ENCODE data around the gene AUP1. TPM values are rescaled to one million over a fixed set of nuclear protein-coding genes. Genes with fewer than 3 reads are reported as not detected.

The AUP1 gene
- total and polyA plus RNA-seq, 9 of the 15 experiments (the other 6 are each of a cell fraction or from before 2014, with no cell fraction given) = 70.7 to 245 (median 165) TPM

DNA sequence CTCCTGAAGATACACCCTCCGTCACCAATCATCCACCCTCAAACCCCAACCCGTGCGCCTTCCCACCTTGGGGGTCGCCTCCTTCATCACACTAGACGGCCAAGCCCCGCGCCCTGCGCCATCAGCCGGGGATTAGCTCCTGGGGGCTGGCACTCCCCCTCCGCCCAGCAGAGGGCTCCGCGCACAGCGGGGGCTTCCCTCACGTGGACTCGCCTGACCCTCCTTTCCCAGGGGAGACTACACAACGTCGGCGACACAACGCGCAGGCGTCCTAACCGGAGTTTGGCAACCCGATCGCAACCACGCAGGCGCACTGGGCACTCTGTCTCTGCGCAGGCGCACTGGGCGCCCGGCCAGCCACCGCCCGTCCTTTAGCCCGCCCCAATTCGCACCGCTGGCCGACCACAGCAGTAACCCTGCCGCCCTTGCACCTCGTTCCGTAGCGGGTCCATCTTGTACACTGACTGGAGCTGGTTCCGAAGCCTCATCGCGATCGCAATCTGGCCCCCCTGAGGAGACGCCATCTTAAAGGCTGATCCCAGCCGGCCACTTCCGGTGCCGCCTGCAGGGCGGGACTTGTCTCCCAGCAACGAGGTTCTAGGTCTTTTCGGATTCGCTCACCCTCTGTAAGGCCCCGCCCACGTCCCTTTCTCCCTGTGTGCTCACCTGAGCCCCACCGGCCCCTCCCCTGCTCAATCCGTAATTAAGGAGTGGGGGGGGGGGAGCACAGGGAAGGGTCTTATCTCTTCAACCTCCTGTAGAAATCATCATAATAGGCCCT lies 22.2 kb downstream of the AUP1 start, which contains the start of gene PCGF1 (continued):
- TF ChIP-seq, protein P1, sequence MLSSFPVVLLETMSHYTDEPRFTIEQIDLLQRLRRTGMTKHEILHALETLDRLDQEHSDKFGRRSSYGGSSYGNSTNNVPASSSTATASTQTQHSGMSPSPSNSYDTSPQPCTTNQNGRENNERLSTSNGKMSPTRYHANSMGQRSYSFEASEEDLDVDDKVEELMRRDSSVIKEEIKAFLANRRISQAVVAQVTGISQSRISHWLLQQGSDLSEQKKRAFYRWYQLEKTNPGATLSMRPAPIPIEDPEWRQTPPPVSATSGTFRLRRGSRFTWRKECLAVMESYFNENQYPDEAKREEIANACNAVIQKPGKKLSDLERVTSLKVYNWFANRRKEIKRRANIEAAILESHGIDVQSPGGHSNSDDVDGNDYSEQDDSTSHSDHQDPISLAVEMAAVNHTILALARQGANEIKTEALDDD (IDR thresholded peaks at IDR 0.05) = peak; percentile 4; the same call in 1 of the 2 replicates
- TF ChIP-seq TAF9B (IDR thresholded peaks at IDR 0.05; ENCODE audit: partially characterized antibody) = peak; percentile 79
- TF ChIP-seq NCOA1 (IDR thresholded peaks at IDR 0.05; ENCODE audit: low read depth) = no peak
- peak; percentile 93 for TF ChIP-seq MXI1 (IDR thresholded peaks at IDR 0.05; ENCODE audit: low read depth, low read length)
- TF ChIP-seq ZNF589 (CRISPR knock-in tag; IDR thresholded peaks at IDR 0.05; ENCODE audit: low read depth) = no peak
- TF ChIP-seq CSDE1 (IDR thresholded peaks at IDR 0.05) = peak in 1 of 2 experiments; percentile 59; a peak in 2 of 4 replicates
- TF ChIP-seq XRCC3 (IDR thresholded peaks at IDR 0.05) = no peak
- no peak for TF ChIP-seq SOX6 (IDR thresholded peaks at IDR 0.05)
- no peak for TF ChIP-seq GATAD2A (IDR thresholded peaks at IDR 0.05)
- TF ChIP-seq MTF1 (CRISPR knock-in tag; IDR thresholded peaks at IDR 0.05; ENCODE audit: borderline replicate concordance) = no peak
- 0 out of 2 replicates have a peak, but pooled peaks have one; percentile 23 for TF ChIP-seq NR2C1 (IDR thresholded peaks at IDR 0.05)
- TF ChIP-seq NR2C1 (tag; IDR thresholded peaks at IDR 0.05) = no peak
- TF ChIP-seq MBD2 (IDR thresholded peaks at IDR 0.05; ENCODE audit: borderline replicate concordance, low read depth) = peak; percentile 48; the same call in 1 of the 2 replicates
- no peak for TF ChIP-seq ETS2 (tag; IDR thresholded peaks at IDR 0.05; ENCODE audit: borderline replicate concordance, poor library complexity, severe bottlenecking)
- TF ChIP-seq ZNF75A (CRISPR knock-in tag; IDR thresholded peaks at IDR 0.05) = no peak
- TF ChIP-seq RBM15 (IDR thresholded peaks at IDR 0.05; ENCODE audit: insufficient read depth, low read length) = no peak
- no peak for TF ChIP-seq PYGO2 (tag; IDR thresholded peaks at IDR 0.05)
- TF ChIP-seq MEIS2 (IDR thresholded peaks at IDR 0.05; ENCODE audit: partially characterized antibody) = peak; percentile 97
- TF ChIP-seq GABPB1 (CRISPR knock-in tag; IDR thresholded peaks at IDR 0.05) = peak; percentile 95
- TF ChIP-seq SUPT5H (IDR thresholded peaks at IDR 0.05) = peak; percentile 77
- TF ChIP-seq ZNF717 (CRISPR knock-in tag; IDR thresholded peaks at IDR 0.05) = no peak
- TF ChIP-seq, protein P2, sequence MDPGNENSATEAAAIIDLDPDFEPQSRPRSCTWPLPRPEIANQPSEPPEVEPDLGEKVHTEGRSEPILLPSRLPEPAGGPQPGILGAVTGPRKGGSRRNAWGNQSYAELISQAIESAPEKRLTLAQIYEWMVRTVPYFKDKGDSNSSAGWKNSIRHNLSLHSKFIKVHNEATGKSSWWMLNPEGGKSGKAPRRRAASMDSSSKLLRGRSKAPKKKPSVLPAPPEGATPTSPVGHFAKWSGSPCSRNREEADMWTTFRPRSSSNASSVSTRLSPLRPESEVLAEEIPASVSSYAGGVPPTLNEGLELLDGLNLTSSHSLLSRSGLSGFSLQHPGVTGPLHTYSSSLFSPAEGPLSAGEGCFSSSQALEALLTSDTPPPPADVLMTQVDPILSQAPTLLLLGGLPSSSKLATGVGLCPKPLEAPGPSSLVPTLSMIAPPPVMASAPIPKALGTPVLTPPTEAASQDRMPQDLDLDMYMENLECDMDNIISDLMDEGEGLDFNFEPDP (CRISPR knock-in tag; IDR thresholded peaks at IDR 0.05) = no peak
- TF ChIP-seq GTF2E2 (tag; IDR thresholded peaks at IDR 0.05) = no peak
- TF ChIP-seq MYC (IDR thresholded peaks at IDR 0.05; ENCODE audit: low read depth, low read length) = peak; percentile 84
- TF ChIP-seq MYC (CRISPR knock-in tag; IDR thresholded peaks at IDR 0.05; ENCODE audit: borderline replicate concordance, low read depth) = peak; percentile 82; the same call in 1 of the 2 replicates
- no peak for TF ChIP-seq MCM5 (IDR thresholded peaks at IDR 0.05; ENCODE audit: low read depth)
- peak; percentile 54; the same call in 1 of the 2 replicates for TF ChIP-seq SIN3B (IDR thresholded peaks at IDR 0.05; ENCODE audit: low read depth)
- TF ChIP-seq, protein P3, sequence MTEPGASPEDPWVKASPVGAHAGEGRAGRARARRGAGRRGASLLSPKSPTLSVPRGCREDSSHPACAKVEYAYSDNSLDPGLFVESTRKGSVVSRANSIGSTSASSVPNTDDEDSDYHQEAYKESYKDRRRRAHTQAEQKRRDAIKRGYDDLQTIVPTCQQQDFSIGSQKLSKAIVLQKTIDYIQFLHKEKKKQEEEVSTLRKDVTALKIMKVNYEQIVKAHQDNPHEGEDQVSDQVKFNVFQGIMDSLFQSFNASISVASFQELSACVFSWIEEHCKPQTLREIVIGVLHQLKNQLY (CRISPR knock-in tag; conservative IDR thresholded peaks at IDR 0.05) = no peak

Measured in K562 (cell line).